C1 segment of cervical spinal cord (tissue), 14 donors: Measurements from ENCODE around the gene CHRNA4.
"Not testable (repeated sequence)": the region's sequence is repeated elsewhere in the genome, so short reads cannot be mapped to it uniquely, and the experiment has no call there.

Experiments used
- DNase-seq, 14 donors: peaks; one replicate each; lab custom pipeline; 2025; lab: John Stamatoyannopoulos, UW

CHRNA4 gene

DNA sequence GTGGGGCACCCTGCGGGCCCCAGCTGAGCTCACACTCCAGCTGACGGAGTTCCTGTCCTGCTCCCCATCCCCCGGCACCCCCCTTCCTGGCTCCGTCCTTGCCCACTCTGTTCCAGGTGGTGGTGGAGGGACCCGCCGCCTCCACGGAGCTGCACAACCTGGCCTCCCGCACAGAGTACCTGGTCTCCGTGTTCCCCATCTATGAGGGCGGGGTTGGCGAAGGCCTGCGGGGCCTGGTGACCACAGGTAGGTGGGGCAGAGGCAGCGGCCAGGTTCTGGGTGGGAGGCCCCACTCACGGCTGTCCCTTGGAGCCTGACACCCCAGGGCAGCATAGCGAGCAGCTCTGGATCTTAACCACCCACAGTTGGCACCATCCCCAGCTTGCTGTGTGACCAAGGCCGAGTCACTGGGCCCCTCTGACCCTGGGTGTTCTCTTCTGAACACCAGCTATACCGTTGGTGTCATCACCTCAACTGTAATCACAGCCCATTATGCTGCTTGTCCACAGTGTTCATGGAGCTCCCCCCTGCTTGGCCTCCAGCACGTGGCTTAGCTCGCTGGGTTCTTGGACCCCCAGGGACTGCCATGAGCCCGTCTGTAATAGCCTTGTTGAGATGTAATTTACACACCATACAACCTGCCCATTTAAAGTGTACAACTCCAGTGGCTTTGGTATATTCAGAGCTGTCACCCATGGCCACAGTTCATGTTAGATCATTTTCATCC, 50.7 kb downstream of the CHRNA4 start:
- no peak for DNase-seq

DNA sequence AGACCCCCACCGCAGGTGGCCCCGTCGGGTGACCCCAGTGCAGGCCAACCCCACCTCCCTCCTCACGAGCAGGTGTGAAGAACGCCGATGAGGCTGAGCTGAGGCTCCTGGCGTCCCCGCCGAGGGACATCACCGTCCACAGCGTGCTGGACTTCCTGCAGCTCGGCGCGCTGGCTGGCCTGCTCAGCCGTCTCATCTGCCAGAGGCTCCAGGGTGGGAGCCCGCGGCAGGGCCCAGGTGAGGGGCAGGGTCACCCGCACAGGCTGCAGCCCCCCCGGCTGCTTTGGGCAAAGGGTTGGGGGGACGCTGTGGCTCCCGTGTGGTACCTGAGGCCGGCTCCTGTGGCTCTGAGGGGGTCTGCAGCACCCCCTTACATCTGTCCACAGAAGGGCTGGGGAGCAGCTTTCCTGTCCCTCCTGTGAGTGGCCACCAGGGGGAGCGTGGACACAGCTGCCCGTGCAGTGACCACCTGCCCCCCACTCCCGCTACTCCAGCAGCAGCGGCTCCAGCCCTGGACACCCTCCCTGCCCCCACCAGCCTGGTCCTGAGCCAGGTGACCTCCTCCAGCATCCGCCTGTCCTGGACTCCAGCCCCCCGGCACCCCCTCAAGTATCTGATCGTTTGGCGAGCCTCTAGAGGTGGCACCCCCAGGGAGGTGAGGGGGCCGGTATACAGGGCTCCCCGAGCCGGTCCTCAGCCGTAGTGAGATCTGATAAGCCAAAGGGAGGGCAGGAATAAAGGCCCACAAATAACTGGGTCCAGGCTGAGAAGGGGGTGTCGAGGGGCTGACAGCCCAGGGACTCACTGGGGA, 51.7 kb downstream of the CHRNA4 start:
- peak in 3 of 14 donors; percentile 2 to 41 (median 10) for DNase-seq

DNA sequence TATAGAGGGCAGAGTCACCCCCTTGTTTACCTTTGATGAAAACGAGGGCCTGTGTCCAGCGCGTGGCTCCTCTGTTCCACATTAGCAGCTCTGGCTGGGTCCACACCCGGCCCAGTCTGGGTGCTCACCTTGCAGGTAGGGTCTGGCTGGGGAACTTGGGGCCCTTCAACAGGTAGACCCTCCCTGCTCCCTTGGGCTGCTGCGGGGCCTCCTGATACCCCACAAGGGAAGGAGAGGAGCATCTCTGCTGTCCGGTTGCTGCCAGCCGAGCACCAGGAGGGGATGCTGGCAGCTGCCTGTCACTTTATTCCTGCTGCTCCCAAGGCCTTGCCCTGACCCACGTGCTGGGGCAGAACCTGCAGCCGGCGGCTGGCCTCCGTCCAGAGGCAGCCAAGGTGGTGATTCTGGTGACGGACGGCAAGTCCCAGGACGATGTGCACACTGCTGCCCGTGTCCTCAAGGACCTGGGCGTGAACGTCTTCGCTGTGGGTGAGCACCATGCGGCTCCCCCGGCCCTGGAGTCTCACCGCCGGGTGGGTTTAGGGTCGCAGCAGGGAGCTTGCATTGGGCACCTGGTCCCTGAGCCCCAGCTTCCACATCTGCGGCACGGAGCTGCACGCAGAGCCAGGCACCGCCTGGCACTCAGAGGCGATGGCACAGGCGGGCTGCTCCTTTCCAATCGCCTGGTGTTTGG, 52.8 kb downstream of the CHRNA4 start:
- no peak for DNase-seq

DNA sequence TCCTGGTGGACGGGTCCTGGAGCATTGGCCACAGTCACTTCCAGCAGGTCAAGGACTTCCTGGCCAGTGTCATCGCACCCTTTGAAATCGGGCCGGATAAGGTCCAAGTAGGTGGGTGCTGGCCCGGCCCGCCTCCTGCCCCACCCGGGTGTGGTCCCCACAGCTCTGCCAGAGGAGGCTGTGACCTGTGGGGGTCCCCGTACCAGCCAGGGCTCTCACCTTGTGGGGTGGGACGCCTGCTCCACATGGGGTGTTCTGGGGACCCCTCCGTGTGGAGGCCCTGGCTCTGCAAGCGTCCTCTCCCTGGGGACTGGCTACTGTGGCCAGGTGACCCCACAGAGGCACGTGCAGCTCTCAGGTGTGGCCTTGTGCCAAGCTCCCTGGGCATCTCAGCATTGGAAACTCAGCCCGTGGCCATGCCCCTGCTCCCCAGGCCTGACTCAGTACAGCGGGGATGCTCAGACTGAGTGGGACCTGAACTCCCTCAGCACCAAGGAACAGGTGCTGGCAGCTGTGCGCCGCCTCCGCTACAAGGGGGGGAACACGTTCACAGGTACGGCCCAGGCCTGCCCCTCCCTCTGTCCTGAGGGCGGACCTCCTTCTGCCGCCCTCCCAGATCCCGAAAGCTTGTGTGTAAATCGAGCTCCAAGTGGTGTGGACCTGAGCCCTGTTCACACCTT, 53.5 kb downstream of the CHRNA4 start:
- DNase-seq: no peak

DNA sequence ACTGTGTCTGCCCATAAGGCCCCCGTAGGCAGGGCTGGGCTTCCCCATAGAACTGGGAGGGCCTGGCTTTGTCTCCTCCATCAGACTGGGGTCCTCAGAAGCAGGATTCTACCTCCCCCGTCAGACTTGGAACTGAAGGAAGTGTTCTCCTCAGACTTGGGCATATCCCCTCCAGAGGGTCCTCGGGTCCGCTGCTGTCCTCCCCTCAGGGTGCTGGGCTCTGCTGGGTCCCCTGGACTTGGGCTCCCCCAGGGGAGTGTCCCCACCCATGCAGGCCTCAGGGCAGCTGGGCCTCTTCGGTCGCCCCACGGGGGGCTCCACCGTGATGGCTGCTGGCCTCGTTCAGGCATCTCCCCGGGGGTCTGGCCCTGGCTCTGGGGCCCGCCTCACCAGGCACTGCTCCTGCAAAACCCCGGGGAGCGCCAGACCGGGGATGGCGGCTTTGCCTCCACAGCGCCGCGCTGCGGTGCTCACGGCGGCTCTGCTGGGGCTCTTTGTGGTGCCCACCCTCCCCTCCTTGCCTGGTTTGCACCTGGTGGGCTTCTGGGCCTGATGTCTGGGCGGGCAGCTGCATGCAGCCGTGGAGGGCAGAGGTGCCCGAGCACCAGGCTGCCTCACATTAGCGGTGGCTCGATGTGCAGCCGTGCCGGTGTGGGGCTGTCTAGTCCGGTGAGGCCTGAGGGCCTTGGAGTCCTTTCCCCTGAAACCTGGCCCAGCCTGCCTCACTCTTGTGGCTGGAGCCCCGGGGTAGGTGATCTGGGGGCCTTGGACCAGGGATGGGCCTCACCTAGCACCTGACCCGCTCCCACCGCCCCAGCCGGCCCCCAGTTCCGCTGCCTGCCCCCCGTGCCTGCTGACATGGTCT, 54.2 kb downstream of the CHRNA4 start:
- DNase-seq: no peak

DNA sequence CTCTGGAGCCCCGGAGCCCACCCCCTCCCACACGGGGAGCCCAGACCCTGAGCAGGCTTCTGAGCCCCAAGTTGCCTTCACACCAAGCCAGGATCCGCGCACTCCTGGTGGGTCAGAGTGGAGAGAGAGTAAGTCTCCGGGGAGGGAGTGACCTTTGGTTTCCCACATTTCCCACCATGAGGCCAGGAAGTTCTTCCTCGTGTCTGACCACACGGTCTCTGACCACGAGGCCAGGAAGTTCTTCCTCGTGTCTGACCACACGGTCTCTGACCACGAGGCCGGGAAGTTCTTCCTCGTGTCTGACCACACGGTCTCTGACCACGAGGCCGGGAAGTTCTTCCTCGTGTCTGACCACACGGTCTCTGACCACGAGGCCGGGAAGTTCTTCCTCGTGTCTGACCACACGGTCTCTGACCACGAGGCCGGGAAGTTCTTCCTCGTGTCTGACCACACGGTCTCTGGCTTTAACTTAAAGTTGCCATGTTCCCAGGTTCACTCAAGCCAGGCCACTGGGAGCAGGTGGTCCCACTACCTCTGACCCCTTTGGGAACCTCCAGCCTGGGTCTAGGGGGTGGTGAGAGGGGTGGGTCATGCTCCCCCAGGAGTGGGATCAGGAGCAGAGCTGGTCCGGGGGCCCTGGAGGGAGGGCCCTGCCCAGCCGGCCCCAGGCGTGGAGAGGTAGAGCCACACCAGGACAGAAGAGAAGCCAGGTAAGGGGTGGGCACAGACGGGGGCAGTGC, 55.0 kb downstream of the CHRNA4 start:
- not testable (repeated sequence) for DNase-seq

DNA sequence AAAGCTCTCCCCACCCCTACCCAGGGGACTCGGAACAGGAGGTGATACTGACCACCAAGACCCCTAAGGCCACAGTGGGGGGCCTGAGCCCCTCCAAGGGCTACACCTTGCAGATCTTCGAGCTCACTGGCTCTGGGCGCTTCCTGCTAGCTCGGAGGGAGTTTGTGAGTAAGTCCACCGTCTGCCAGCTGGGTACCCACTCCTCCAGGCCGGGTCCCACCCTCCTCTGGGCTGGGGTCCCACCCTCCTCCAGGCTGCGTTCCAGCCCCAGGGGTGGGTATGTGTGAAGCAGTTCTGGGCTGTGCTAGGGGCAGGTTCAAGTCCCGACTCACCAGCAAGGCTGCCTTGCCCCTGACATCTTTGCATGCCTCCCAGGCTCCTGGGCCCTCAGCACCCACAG, 55.8 kb downstream of the CHRNA4 start:
- DNase-seq: no peak

DNA sequence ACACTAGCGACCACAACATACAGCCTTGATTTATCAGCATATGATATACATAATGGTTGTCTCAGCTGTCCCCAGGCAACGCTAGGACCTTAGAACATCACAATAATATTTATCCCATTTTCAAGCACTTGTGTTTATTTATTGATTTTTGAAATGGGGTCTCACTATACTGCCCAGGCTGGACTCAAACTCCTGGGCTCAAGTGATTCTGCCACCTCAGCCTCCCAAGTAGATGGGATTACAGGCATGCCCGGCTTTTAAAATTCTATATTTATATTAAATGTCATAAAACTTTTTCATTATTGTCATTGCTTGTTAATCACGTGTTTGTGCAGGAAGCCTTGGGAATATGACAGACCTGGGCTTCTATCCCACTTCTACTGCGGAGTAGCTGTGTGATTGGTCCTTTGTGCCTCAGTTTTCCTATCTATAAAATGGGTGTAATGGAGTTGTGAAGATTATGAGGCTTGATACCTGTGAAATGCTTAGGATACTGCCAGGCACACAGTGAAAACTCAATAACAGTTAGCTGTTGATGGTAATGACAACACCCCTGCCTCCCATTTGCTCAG, 58.0 kb downstream of the CHRNA4 start:
- DNase-seq: no peak

DNA sequence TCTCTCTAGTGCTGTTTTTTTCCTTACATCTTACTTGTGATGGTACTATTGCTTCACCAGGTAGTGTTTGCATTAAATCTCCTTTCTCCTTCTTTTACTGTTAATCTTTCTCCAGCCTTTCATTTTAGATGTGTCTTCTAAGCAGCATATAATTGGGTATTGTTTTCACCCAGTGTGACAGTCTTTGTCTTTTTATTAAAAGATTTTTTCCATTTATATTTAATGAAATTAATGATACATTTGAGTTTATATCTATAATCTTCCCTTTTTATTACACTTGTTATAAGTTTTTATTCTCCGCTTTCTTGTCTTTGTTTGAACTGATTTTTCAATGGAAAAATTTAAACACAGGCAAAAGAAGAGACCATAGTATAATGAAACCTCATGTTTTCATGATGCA, 59.5 kb downstream of the CHRNA4 start:
- no peak for DNase-seq

DNA sequence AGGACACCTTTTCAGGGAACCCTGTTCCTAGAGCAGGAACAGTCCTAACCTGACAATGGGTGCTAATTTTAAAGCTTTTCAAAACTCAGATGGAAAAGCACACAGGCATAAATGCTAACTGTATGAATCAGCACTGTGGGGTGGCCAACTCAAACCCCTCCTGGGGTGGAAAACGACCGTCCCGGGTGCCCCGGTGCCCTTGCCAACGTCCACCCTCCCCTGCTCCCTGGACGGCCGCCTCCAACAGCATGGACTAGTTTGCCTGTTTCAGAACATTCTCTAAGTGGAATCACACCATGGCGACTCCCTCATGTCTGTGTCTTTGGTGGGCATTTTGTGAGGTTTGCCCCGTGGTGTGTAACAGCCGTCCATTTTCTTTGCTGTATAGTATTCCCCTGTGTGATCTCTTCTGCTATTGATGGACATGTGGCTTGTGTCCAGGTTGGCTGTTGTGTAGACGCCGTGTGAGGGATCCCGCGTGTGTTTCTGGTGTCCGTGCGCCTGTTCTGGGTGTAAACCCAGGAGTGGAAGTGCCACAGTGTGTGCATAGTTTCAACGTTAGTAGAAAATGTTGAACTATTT, 62.3 kb downstream of the CHRNA4 start:
- DNase-seq: no peak

DNA sequence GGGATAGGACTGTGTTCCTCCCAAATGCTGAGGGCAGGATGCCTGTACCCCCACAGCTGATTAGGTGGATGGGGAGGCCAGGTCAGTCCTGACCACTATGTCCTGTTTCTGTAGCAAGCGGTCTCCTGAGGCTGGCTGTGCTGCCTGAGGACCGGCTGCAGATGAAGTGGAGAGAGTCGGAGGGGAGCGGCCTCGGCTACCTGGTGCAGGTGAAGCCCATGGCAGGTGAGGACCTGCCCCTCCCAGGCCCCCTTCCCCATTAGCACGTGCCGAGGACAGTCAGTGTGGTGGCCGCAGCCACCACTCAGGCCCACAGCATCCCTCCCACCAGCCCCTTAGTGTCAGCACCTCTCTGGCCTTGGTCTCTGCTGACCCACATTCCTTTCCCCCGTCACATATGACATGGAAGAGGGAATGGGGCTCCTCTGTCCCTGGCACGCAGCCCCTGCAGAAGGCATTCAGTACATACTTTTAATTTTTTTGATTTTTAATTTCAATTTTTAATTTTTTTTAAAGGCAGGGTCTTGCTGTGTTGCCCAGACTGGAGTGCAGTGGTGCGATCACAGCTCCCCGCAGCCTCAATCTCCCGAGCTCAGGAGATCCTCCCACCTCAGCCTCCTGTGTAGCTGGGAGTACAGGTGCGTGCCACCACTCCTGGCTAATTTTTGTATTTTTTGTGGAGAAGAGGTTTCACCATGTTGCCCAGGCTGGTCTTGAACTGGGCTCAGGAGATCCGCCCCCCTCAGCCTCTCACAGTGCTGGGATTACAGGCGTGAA, 63.2 kb downstream of the CHRNA4 start:
- no peak for DNase-seq

DNA sequence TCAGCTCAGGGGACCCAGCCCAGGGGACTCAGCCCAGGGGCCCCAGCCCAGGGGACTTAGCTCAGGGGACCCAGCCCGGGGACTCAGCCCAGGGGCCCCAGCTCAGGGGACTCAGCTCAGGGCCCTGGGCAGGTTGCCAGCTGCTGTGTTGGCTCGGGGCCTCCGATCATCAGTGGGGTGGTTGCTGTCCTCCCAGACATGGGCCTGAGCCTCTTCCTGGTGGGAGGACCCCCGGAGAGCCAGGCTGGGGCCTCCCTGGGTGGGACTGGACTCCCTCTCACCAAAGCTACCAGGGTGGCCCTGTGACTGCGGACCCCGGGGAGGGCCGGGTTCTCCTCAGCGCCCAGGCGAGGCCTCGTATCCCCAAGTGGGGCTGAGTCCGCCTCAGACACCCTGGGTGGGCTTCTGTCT, 63.8 kb downstream of the CHRNA4 start:
- no peak for DNase-seq

DNA sequence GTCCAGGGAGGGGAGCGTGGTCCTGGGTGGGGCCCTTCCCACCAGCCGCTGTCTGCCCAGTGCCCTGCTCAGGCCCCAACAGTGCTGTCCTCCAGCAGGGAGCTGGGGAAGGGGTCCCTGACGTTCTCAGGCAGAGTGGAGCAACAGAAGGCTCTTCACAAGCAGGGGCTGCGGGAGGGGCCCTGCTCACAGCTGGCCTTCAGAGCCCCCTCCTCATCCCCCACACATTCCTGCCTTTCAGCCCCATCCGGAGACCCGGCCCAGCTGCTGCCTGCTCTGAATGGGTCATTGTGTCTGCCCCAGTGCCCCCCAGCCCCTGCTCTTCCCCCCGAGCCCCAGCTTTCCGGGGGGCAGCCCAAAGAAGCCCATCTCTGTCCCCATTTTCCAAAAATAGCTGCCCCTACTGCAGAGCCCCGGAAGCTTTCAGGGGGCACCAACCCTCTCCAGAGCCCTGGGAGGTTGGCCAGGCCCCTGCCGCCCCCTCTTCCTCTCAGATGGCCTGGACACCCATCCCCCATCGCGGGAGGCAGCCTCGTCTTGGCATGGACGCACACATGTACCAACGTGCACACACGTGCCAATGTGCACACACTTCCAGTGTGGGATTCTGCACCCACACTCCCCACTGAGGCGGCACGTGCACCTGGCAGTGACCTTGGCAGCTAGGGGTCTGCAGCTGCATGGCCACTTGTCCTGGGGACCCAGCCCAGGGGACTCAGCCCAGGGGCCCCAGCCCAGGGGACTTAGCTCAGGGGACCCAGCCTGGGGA, 64.4 kb downstream of the CHRNA4 start:
- peak in 1 of 14 donors; percentile 46 for DNase-seq

DNA sequence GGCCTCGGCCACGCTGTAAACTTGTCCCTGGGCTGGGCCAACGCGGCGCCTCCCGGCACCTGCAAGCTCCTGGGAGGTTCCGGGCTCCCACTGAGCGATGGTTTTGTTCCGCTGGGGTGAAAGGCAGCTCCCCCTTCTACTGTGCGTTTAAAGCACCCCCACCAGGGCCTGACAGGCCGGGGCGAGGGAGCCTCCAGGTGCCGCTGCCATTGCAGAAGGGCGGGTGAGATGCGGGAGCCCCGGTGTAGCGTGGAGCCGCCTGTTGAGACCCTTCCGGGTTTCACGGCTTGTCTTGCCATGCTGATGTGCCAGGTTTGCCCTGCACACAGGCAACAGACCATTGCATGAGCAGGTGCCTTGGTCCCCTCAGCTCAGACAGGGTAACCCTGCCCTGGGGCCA, 65.3 kb downstream of the CHRNA4 start:
- DNase-seq: no peak

DNA sequence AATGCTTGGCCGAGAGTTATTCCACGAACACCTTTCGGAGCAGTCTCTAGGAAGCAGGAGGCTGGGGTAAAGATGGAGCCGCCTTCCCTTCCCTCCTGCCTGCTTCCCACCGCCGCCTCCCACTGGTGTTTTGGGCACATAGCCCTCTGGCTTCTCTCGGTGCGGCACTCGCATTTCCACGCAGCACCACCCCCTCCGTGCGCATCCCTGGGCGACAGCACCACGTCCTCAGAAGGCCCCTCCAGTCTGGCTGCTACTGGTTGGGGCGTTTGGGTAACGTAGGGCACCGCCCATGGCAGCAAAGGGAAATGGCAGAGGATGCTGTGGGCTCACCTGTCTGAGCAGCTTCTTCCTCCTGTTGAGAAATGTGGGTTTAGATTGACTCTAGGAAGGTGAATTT, 65.7 kb downstream of the CHRNA4 start:
- DNase-seq: no peak

DNA sequence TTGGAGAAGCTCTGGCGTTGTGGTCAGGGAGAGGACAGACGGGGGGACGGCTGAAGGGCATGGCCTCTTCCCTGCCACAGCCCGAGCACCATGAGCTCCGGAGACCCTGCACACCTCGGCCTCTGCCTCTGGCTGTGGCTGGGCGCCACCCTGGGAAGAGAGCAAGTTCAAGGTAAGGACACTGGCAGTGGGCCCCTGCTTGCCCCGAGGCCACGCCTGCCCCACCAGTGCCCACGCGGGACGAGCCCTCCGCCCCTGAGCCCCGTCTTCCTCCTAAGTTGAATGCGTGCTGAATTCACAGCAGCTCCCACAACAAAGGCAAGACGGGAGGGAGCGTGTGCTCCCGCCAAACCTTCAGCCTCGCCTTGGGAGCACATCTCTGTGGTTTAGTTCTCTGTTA, 66.1 kb downstream of the CHRNA4 start:
- no peak for DNase-seq

DNA sequence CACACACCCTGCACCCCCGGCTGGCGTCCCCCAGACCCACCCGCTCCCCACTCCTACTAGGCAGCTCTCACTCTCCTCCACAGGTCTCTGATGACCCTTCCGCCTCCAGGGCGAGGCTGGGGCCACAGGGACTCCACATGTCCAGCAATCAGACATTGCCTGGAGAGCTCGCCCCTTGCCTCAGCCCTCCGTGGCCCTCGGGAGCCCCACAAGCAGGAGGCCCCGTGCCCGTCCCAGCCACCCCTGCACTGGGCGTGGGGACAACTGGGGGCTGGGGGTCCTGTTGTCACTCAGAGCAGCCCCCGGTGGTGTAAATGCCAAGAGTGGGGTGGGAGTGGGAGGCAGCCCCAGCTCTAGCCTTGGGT, 66.6 kb downstream of the CHRNA4 start:
- DNase-seq: no peak
